CD4-positive, alpha-beta T cell treated with Interleukin-12 subunit alpha and Interleukin-12 subunit beta, for 1 hour (primary cell): Measurements from ENCODE around the gene ALPK3.

Experiments used
- DNase-seq: peaks from one replicate; pipeline ENCODE4 v3.0.0-alpha.2; 2020

Gene ALPK3

DNA sequence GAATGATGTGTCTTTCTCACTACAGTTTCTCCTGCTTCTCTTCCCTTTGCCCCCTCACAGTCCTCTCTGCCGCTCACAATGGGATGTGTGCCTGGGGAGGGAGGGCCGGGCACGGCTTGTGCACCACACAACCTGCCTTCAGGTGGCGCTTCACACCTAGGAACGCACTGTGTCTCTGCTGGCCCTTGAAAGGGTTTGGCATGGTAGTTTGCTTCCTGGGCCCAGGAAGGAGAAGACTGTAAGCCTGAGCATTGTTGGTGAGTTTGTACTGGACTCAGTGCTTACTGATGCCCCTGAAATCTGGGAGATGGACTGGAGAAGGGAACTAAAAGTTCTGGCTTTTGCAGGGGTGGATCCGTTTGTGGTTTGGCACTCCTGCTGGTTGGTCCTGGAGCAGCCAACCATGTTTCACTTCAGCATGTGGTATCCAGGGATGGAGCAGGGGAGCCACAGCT lies 9.2 kb downstream of the ALPK3 start:
- DNase-seq, result no peak

DNA sequence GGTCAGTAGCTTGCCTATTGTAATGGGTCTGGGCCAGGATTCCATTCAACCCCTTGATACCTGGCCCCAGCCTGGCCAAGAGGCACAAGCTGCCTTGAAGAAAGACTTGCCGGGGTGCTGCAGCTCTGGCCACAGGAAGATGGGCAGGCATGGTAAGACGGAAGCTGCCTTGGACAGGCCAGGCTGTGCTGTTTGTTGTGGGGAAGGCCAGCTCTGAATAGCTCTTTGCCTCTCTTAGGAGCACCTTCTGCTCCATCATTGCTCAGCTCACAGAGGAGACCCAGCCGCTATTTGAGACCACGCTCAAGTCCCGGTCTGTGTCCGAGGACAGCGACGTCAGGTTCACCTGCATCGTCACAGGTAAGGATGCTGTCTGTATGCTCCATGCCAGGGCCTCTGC lies 10.1 kb downstream of the ALPK3 start:
- no peak for DNase-seq

- no peak for DNase-seq
These were observed 11.1 kb downstream of the ALPK3 start for GRCh38 chr15:84828086-84828908.

DNA sequence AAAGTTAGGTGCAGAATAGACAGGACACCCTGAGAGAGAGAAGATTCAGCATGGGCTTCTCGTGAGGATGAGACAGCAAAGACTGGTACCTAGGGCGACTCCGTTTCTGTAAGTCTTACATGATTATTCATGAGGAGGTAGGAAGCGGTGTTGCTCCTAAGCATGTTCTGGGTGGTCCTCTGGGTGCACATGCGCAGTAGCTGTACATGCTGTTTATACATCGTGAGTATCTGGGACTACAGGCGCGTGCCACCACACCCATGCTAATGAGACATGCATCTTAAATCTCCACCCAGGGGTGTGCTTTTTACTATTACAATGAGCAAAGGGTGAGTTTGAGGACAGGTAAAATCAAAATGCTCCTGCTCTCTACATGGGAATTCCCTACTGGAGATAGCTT lies 12.3 kb downstream of the ALPK3 start:
- no peak for DNase-seq

DNA sequence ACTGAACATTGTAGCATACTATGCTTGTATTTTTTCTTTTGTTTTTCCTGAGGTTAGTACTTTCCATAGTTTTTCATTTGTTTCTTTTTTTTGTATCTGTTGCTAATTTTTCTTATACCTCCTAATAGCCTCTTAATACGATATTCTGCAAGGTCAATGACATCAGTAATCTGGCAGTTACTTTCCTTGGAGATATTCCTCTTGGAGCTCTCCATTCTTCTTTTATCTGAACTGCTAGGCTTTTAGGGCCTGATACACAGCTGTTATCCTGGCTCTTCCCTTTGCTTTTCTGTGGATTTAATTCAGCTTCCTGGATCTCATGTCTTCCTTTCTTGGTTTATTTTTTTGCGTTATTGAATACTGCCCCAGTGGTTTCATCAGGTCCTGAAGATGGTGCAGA lies 12.9 kb downstream of the ALPK3 start:
- DNase-seq, result no peak

DNA sequence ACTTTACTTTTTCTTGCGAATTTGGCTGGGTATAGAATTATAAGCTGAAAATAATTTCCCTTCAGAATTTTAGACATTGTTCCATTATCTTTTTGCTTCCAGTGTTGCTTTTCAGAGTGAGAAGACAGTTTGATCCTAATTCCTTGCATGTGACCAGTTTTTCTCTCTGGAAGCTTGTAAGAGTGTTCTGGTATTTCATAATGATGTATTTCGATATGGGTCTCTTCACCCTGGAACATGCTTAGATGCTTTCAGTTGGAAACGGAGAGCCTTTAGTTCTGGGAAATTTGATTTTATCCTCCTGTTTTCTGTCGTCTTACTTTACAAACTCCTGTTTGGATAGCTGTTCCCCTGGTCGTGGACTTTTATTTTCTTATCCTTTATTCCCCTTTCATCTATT lies 13.9 kb downstream of the ALPK3 start:
- DNase-seq, result no peak

DNA sequence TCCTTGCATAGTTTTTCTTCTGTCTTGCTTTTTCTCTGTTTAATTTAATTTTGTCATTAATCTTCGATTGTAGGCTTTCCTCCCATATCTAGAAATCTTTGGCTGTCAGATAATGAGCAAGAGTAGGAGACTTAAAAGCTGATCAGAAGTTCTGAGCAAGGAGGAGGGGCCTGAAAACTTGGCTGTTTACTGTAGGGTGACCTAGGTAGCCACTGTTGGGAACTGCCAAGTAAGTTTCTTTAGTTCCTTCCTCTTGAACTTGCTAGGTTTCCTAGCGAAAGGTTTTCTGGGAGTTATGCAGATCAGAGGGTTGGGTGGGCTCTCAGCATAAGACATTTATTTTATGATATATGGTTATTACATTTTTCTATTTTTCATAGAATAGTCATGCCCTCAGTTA lies 14.5 kb downstream of the ALPK3 start:
- no peak for DNase-seq

DNA sequence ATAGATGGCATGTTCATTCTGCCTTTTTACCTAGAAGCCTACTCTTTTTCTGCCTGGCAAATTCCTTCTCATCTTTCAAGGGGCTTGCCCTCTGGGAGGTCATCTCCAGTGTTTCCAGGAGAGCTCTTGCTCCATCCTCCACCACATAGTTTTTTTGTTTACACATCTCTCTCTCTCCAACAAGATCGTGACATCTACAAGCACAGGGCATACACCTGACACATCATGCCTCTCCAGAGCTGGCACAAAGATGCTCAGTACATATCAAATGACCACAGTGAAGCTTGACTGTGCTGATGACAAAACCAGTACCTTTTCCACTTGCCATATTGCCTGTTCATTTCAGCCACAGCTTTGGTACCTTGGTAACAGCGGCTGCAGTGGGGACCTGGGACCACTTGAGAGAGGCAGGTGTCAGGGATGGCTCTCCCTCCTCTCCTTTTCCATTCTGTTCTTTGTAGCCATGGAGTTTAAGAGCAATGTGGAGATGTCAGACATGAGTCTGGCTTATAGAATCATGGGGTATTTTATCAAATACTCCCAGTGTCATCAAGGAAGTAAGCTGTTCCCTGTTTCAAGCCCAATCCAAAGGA lies 15.4 kb downstream of the ALPK3 start:
- no peak for DNase-seq

DNA sequence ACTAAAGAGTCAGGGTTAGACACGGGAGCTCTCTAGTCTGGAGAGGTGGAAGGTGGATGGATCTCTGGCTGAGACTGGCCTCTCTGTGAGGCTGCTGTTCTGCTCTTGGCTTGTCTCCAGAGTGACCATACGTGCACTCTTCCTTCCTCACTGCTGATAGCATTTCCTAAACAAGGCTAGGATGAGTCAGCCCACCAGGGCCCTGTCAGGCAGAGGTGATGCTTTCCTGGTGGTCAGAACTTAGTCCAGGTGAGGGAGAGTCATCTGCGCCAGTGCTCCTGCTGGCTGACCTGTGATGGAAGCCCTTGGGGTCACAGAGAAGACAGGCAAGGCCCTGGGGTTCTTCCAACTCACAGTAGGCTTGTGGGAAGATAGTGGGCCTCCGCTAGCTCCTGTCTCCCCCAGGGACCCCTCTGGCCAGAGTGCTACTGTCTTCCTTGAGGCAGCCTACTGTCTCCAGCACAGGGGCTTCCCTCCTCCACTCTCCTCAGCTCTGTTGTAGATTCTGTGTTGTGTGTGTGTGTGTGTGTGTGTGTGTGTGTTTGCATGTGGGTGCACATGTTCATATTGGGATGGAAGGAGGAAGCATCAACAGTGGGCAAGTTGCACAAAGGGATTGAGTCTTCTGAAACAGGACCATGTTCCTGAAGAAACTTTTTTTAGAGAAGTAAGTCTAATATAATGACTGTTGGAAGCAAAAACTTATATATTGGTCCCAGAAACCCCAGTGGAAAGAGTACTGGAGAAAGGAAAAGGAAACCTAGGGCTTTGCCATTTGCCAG lies 16.5 kb downstream of the ALPK3 start:
- DNase-seq, result no peak

DNA sequence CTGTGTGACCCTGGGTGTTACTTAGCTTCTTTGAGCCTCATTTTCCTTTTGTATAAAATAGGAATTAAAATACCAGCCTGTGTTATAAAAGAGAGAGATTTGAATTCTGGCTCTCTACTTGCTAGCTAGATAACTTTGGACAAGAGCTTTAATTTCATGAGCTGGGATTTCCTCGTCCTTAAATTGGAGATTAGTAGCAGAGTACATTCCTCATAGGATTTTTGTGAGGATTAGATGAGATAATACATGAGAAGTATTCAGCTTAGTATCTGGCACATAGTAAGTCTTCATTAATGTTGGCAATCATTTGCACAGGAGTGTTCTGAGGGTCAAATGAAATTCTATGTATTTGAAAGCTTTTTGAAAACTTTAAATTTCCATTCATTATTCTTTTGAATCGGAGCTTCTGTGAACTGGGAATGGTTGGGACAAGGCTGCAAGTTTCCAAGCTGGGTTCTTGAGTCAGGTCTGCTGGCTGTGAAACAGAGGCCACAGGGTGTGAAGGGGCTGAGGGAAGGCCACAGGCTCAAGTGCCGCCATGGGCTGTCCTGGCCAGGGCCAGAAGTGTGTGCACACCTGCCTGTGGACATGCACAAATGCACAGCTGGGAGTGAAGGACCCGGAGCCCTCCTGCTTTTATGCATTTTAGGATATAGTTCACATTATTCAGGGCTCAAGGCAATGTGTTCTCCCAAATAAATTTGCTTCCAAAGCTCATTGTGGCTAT lies 17.2 kb downstream of the ALPK3 start:
- DNase-seq, result no peak

- DNase-seq, result no peak
These were observed 17.8 kb downstream of the ALPK3 start for GRCh38 chr15:84834969-84835368.

DNA sequence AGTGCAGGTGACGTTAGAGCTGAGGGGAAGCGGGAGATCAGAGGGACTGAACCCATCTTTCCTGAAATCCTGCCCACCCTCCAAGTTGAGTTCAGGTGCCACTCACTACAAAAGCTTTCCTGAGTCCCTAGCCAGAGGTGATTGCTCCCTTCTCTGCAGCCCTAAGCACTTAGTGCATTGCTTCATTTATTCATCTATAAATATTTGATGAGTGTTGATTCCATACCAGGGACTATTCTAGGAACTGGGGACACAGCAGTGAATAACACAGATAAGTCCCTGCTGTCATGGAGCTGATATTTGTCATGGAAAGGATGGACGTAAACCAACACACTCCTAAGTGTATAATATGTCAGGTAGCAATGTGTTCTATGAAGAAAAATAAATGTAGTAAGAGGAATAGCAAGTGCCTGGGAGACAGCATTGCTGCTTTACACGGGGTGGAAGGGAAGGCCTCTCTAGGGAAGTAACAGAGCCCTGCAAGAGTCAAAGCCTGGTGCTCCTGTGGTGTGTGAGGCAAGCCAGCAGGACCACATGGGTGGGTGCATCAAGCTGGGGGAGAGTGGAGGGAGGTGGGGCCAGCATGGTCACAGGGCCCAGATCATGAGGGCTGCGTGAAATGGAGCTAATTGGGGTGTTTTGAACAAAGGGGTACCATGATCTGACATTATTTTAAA lies 18.6 kb downstream of the ALPK3 start:
- DNase-seq, result no peak

DNA sequence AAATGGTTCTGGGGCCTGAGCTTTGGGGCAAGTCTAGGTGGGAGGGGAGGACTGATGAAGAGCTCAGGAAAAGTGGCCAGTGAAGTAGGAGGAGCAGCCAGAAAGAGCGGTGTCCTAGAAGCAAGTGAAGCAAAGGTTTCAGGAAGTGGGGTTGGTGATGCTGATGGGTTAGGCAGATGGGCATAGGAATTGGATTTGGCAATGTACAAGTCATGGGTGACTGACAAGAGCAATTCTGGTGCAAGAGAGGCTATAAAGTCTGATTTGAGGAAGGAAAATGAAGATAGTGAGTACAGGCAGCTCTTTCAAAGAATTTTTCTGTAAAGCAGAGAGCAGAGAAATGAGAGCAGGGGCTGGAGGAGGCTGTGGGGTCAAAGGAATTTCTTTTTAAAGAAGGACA lies 19.7 kb downstream of the ALPK3 start:
- no peak for DNase-seq

GRCh38 chr15:84839714-84840113 lies 22.6 kb downstream of the ALPK3 start:
- no peak for DNase-seq

DNA sequence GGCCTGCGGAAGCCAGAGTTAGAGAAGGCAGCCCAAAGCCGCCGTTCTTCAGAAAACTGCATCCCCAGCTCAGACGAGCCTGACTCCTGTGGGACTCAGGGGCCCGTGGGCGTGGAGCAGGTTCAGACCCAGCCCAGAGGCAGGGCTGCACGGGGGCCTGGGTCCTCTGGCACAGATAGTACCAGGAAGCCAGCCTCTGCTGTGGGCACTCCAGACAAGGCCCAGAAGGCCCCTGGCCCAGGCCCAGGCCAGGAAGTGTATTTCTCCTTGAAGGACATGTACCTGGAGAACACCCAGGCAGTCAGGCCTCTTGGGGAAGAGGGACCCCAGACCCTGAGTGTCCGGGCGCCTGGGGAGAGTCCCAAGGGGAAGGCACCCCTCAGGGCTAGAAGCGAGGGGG lies 23.1 kb downstream of the ALPK3 start:
- DNase-seq, result no peak

DNA sequence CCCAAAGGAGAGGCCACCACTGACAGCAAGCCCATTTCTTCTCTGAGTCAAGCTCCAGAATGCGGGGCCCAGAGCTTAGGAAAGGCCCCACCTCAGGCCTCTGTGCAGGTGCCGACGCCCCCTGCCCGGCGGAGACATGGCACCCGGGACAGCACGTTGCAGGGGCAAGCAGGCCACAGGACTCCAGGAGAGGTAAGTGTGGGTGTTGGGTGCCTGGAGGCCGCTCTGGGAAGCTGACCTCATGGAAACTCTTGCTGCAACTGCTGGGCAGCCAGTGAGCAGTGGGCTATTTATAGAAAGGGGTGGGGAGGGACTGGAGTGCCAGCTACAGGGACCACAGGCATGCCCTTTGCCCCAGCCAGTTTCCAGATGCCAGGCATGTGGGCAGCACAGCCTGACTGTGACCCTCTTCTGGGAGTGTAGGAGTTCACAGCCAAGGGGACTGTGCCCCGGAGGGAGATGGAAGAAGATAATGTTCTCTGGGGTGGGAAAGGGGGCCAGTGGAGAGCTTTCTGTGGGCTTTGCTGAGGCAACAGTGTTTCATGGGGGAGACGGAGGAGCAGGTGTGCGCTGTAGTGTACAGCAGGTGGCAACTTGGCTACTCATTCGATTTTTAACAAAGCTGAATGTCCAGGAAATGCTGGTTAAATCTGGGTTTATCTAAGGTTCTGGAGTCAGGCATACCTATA lies 23.7 kb downstream of the ALPK3 start:
- DNase-seq, result no peak

DNA sequence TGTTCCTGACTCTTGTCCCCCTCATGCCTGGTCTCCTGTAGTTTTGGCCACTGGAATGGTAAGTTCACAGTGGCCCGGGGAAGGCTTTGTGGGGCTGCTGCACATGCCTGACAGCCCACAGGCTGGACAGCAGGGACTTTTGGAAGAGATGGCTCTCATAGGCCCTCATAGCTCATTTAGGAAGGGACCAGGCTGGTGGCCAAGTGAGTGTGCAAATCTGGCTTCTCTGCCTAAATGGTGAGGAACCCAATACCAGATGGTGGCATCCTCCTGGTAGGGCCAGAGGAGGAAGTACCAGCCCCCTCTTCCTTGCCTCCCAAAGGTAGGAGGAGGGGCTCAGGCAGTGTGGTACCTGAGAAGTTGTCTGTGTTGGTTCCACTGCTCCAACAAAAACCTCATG lies 25.6 kb downstream of the ALPK3 start:
- DNase-seq, result no peak

DNA sequence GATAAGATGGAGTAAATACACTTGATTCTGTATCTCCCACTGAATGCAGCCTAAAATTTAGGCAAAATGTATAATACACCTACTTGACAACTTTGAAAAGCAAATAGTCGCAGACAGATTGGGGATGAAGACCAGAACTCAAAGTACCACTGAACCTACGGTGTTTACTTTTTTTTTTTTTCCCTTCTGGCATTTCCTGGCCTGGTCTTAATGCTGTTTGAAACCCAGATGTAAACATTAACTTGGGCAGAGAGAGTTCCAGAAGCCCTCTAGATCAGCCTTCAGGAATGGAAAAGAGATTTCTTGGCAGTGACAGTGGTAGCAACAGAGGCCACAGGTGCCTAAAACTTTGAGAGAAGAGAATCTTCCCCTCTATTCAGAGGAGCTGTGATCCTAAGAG lies 27.8 kb downstream of the ALPK3 start:
- DNase-seq, result no peak

DNA sequence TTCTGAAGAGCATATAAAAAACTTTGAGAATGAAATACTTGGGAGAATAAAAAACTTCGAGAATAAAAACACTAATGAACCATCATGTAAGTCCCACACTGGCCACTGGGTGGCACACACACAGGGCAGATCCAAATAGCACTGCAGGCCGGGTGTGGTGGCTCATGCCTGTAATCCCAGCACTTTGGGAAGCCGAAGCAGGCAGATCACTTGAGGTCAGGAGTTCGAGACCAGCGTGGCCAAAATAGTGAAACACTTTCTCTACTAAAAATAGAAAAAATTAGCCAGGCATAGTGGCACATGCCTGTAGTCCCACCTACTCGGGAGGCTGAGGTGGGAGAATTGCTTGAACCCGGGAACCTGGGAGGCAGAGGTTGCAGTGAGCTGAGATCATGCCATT lies 28.5 kb downstream of the ALPK3 start:
- peak; percentile 39 for DNase-seq

- DNase-seq, result no peak
These were observed 29.1 kb downstream of the ALPK3 start for GRCh38 chr15:84846269-84846668.

- no peak for DNase-seq
These were observed 30.2 kb downstream of the ALPK3 start for GRCh38 chr15:84847382-84847781.

- DNase-seq, result no peak
These were observed 35.1 kb downstream of the ALPK3 start for GRCh38 chr15:84852212-84852611.
